HepG2 (cell line): Measurements from ENCODE around the gene FXYD6. TPM values are rescaled to one million over a fixed set of nuclear protein-coding genes. Genes with fewer than 3 reads are reported as not detected.

Experiments
- HNF4A ChIP-seq: sonication (generic); formaldehyde crosslinking; IDR thresholded peaks from 2 replicates; pipeline ENCODE4 v1.4.0; 2020; ENCODE audit warnings: missing genetic modification reagents
- NAIF1 ChIP-seq: sonication (generic); formaldehyde crosslinking; IDR thresholded peaks from 2 replicates; pipeline ENCODE4 v1.5.0; 2020; ENCODE audit warnings: mild to moderate bottlenecking, missing genetic modification reagents, borderline replicate concordance
- NKX3-1 ChIP-seq: sonication (generic); formaldehyde crosslinking; IDR thresholded peaks from 2 replicates; pipeline ENCODE4 v1.5.0; 2020; ENCODE audit warnings: missing genetic modification reagents
- REXO4 ChIP-seq: sonication (generic); formaldehyde crosslinking; IDR thresholded peaks from 2 replicates; pipeline ENCODE4 v1.8.0; 2022; ENCODE audit warnings: missing genetic modification reagents, mild to moderate bottlenecking, borderline replicate concordance
- SRSF1 ChIP-seq: fragments of 200-400 bp; formaldehyde crosslinking; optimal IDR thresholded peaks from 2 replicates; pipeline ENCODE3; 2017; ENCODE audit warnings: mild to moderate bottlenecking, low read depth, low read length, moderate library complexity
- XRCC5 ChIP-seq: fragments of 200-400 bp; formaldehyde crosslinking; optimal IDR thresholded peaks from 2 replicates; pipeline ENCODE3; 2017; ENCODE audit warnings: mild to moderate bottlenecking, low read length
- ZFX ChIP-seq: sonication (generic); formaldehyde crosslinking; IDR thresholded peaks from 2 replicates; pipeline ENCODE4 v1.4.0; 2020; ENCODE audit warnings: mild to moderate bottlenecking, low read depth, missing genetic modification reagents, moderate library complexity
- ZNF264 ChIP-seq: sonication (generic); formaldehyde crosslinking; IDR thresholded peaks from 2 replicates; pipeline ENCODE4 v1.4.0; 2020; ENCODE audit warnings: missing genetic modification reagents
- ZNF562 ChIP-seq: sonication (generic); formaldehyde crosslinking; IDR thresholded peaks from 2 replicates; pipeline ENCODE4 v1.8.0; 2022; ENCODE audit warnings: missing genetic modification reagents, borderline replicate concordance
- polyA plus RNA-seq, 8 experiments: library from polyadenylated mRNA; depleted of rRNA in 3 of 8; stranded (reverse) in 7 of 8; unstranded in 1 of 8; fragments of >200 nt; fragmentation: Illumina TruSeq in 4 of 8; extraction: Trizol in 4 of 8; gene quantifications; 2 replicates each; pipeline versions ENCODE4 v1.2.1 to v1.2.3, GENCODE V29; 2011 to 2016; ENCODE audit warnings: low read depth in 4 of 8, missing spikeins in 1 of 8, mixed read lengths in 1 of 8; ENCODE audit not compliant: insufficient read depth in 1 of 8
- total RNA-seq, 5 experiments: library from RNA; depleted of rRNA; stranded (reverse); fragments of >200 nt; fragmentation: Illumina TruSeq; extraction: Trizol; gene quantifications; 2 replicates each; pipeline ENCODE4 v1.2.3, GENCODE V29; 2016; ENCODE audit warnings: low read depth in 1 of 5
- TF ChIP-seq, protein P1 (sequence below), 2 experiments: sonication (generic) in 1 of 2; formaldehyde crosslinking in 1 of 2; IDR thresholded peaks; 2 replicates each; pipeline versions ENCODE4 v1.4.0 to v1.6.1; 2016 to 2020; ENCODE audit warnings: borderline replicate concordance in 1 of 2, low read depth in 1 of 2, mild to moderate bottlenecking in 1 of 2, missing genetic modification reagents in 1 of 2
- TF ChIP-seq, protein P2 (sequence below): sonication (generic); formaldehyde crosslinking; IDR thresholded peaks from 2 replicates; pipeline ENCODE4 v1.4.0; 2020; ENCODE audit warnings: missing genetic modification reagents
- TF ChIP-seq, protein P3 (sequence below): sonication (generic); formaldehyde crosslinking; IDR thresholded peaks from 2 replicates; pipeline ENCODE4 v1.5.0; 2020; ENCODE audit warnings: missing genetic modification reagents
- TF ChIP-seq, protein P4 (sequence below): sonication (generic); formaldehyde crosslinking; IDR thresholded peaks from 2 replicates; pipeline ENCODE4 v1.4.0; 2020; ENCODE audit warnings: missing genetic modification reagents
- TF ChIP-seq, protein P5 (sequence below): sonication (generic); formaldehyde crosslinking; IDR thresholded peaks from 2 replicates; pipeline ENCODE4 v1.5.0; 2020; ENCODE audit warnings: mild to moderate bottlenecking, missing genetic modification reagents
- TF ChIP-seq, protein P6 (sequence below): sonication (generic); formaldehyde crosslinking; IDR thresholded peaks from 2 replicates; pipeline ENCODE4 v1.4.0; 2020; ENCODE audit warnings: missing genetic modification reagents

The FXYD6 gene
- total and polyA plus RNA-seq, 2 of the 13 experiments (the other 11 are each of a cell fraction or from before 2014, with no cell fraction given): not detected

DNA sequence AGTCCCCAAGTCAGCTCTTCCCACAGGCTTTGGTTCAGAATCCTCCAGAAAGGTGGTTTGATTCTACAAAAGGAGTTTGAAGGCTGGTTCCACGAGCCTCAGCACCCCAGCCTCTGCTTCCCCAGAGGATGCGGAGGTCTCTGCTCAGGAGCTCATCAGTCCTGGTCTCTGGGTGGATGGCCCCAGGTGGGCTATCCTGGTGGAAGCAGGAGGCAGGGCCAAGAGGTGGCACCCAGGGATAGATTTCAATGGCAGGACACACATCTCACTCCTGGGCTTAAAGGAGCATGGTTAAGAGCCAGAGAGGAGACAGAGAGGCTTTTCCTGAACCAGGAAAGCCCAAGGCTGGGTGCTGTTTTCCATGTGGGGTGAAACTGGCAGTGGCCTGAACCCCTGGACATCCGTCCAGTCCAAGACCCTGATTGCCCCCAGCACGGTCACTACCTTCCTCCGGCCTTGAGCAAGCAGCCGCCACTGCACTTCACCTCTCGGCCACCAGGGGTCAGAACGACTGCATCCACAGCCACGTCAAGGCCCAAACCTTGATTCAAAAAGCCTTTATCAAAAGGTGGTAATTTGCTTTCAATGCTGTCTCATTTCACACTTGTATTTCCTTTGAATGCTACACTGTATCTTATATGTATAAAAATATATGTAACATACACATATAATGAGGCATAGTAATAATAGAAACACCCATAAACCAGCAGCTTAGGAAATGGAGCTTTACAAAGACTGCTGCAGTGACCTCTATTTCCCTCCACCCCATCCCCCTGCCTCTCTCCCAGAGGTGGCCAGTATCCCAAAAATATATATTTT, 32.6 kb downstream of the FXYD6 start (continued):
- TF ChIP-seq, protein P1, sequence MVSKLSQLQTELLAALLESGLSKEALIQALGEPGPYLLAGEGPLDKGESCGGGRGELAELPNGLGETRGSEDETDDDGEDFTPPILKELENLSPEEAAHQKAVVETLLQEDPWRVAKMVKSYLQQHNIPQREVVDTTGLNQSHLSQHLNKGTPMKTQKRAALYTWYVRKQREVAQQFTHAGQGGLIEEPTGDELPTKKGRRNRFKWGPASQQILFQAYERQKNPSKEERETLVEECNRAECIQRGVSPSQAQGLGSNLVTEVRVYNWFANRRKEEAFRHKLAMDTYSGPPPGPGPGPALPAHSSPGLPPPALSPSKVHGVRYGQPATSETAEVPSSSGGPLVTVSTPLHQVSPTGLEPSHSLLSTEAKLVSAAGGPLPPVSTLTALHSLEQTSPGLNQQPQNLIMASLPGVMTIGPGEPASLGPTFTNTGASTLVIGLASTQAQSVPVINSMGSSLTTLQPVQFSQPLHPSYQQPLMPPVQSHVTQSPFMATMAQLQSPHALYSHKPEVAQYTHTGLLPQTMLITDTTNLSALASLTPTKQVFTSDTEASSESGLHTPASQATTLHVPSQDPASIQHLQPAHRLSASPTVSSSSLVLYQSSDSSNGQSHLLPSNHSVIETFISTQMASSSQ (IDR thresholded peaks at IDR 0.05; ENCODE audit: low read depth): no peak
- TF ChIP-seq, protein P1 (CRISPR knock-in tag; IDR thresholded peaks at IDR 0.05; ENCODE audit: borderline replicate concordance): no peak
- no peak for TF ChIP-seq REXO4 (CRISPR knock-in tag)
- TF ChIP-seq ZNF264: no peak
- TF ChIP-seq, protein P2, sequence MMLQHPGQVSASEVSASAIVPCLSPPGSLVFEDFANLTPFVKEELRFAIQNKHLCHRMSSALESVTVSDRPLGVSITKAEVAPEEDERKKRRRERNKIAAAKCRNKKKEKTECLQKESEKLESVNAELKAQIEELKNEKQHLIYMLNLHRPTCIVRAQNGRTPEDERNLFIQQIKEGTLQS: no peak
- TF ChIP-seq, protein P3, sequence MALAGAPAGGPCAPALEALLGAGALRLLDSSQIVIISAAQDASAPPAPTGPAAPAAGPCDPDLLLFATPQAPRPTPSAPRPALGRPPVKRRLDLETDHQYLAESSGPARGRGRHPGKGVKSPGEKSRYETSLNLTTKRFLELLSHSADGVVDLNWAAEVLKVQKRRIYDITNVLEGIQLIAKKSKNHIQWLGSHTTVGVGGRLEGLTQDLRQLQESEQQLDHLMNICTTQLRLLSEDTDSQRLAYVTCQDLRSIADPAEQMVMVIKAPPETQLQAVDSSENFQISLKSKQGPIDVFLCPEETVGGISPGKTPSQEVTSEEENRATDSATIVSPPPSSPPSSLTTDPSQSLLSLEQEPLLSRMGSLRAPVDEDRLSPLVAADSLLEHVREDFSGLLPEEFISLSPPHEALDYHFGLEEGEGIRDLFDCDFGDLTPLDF: no peak
- no peak for TF ChIP-seq NAIF1
- TF ChIP-seq ZNF562 (CRISPR knock-in tag): no peak
- TF ChIP-seq, protein P4, sequence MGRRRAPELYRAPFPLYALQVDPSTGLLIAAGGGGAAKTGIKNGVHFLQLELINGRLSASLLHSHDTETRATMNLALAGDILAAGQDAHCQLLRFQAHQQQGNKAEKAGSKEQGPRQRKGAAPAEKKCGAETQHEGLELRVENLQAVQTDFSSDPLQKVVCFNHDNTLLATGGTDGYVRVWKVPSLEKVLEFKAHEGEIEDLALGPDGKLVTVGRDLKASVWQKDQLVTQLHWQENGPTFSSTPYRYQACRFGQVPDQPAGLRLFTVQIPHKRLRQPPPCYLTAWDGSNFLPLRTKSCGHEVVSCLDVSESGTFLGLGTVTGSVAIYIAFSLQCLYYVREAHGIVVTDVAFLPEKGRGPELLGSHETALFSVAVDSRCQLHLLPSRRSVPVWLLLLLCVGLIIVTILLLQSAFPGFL: no peak
- TF ChIP-seq, protein P5, sequence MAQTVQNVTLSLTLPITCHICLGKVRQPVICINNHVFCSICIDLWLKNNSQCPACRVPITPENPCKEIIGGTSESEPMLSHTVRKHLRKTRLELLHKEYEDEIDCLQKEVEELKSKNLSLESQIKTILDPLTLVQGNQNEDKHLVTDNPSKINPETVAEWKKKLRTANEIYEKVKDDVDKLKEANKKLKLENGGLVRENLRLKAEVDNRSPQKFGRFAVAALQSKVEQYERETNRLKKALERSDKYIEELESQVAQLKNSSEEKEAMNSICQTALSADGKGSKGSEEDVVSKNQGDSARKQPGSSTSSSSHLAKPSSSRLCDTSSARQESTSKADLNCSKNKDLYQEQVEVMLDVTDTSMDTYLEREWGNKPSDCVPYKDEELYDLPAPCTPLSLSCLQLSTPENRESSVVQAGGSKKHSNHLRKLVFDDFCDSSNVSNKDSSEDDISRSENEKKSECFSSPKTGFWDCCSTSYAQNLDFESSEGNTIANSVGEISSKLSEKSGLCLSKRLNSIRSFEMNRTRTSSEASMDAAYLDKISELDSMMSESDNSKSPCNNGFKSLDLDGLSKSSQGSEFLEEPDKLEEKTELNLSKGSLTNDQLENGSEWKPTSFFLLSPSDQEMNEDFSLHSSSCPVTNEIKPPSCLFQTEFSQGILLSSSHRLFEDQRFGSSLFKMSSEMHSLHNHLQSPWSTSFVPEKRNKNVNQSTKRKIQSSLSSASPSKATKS (CRISPR knock-in tag): no peak
- TF ChIP-seq SRSF1: no peak
- TF ChIP-seq, protein P6, sequence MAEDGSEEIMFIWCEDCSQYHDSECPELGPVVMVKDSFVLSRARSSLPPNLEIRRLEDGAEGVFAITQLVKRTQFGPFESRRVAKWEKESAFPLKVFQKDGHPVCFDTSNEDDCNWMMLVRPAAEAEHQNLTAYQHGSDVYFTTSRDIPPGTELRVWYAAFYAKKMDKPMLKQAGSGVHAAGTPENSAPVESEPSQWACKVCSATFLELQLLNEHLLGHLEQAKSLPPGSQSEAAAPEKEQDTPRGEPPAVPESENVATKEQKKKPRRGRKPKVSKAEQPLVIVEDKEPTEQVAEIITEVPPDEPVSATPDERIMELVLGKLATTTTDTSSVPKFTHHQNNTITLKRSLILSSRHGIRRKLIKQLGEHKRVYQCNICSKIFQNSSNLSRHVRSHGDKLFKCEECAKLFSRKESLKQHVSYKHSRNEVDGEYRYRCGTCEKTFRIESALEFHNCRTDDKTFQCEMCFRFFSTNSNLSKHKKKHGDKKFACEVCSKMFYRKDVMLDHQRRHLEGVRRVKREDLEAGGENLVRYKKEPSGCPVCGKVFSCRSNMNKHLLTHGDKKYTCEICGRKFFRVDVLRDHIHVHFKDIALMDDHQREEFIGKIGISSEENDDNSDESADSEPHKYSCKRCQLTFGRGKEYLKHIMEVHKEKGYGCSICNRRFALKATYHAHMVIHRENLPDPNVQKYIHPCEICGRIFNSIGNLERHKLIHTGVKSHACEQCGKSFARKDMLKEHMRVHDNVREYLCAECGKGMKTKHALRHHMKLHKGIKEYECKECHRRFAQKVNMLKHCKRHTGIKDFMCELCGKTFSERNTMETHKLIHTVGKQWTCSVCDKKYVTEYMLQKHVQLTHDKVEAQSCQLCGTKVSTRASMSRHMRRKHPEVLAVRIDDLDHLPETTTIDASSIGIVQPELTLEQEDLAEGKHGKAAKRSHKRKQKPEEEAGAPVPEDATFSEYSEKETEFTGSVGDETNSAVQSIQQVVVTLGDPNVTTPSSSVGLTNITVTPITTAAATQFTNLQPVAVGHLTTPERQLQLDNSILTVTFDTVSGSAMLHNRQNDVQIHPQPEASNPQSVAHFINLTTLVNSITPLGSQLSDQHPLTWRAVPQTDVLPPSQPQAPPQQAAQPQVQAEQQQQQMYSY (CRISPR knock-in tag): no peak
- TF ChIP-seq NKX3-1 (CRISPR knock-in tag): no peak
- TF ChIP-seq HNF4A: no peak
- TF ChIP-seq XRCC5: peak; percentile 38
- 0 out of 2 replicates have a peak, but pooled peaks have one; percentile 18 for TF ChIP-seq ZFX (CRISPR knock-in tag)
